D721Med (cell line): ENCODE results near the gene REV3L.

Experiments used
- DNase-seq: peaks from one replicate; pipeline ENCODE4 v3.0.0; 2011; ENCODE audit warnings: low spot score; ENCODE audit not compliant: insufficient read length
- FAIRE-seq: peaks from 2 replicates; lab custom pipeline; 2011; peaks lifted over from hg19 to GRCh38; lab: Jason Lieb, UNC
- TF ChIP-seq, protein P1 (sequence below): IDR thresholded peaks from 2 replicates; pipeline ENCODE4 v1.5.1; 2012; ENCODE audit warnings: mild to moderate bottlenecking, control low read depth; ENCODE audit not compliant: insufficient read depth; ENCODE audit errors: missing control alignments

The REV3L gene

DNA sequence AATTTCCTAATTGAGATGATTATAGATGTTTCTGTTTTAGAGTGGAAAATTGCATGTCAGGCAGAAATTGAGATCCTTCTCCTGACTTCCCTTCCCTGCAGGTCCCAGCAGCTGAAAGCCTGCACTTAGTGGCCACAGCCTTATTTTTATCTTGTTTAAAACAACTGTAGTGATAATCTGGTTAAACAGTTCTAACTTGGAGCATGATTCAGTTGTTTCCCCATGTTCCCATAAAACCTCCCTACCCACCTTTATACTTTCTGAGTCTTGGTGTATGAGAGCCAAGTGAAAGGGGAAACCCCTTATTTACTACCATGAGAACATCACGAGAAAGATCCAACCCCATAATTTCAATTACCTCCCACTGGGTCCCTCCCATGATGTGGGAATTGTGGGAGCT is 200.5 kb downstream of the REV3L start:
- TF ChIP-seq, protein P1, sequence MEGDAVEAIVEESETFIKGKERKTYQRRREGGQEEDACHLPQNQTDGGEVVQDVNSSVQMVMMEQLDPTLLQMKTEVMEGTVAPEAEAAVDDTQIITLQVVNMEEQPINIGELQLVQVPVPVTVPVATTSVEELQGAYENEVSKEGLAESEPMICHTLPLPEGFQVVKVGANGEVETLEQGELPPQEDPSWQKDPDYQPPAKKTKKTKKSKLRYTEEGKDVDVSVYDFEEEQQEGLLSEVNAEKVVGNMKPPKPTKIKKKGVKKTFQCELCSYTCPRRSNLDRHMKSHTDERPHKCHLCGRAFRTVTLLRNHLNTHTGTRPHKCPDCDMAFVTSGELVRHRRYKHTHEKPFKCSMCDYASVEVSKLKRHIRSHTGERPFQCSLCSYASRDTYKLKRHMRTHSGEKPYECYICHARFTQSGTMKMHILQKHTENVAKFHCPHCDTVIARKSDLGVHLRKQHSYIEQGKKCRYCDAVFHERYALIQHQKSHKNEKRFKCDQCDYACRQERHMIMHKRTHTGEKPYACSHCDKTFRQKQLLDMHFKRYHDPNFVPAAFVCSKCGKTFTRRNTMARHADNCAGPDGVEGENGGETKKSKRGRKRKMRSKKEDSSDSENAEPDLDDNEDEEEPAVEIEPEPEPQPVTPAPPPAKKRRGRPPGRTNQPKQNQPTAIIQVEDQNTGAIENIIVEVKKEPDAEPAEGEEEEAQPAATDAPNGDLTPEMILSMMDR, result no peak
- no peak for FAIRE-seq
- DNase-seq, result no peak

DNA sequence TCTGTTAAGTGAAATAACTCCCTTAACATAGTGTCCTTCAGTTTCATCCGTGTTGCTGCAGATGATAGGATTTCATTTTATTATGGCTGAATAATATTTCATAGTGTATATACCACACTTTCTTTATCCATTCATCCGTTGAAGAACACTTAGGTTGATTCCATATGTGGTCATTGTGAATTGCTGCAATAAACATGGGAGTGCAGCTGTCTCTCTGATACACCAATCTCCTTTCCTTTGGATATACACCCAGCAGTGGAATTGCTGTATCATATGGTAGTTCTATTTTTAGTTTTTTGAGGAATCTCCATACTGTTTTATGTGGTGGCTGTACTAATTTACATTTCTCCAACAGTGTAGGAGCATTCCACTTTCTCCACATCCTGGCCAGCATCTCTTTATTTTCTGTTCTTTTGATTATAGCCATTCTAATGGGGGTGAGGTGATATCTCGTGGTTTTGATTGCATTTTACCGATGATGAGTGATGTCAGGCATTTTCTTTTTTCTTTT is 202.5 kb downstream of the REV3L start:
- TF ChIP-seq, protein P1, result no peak
- FAIRE-seq (no peak), DNase-seq (no peak)

DNA sequence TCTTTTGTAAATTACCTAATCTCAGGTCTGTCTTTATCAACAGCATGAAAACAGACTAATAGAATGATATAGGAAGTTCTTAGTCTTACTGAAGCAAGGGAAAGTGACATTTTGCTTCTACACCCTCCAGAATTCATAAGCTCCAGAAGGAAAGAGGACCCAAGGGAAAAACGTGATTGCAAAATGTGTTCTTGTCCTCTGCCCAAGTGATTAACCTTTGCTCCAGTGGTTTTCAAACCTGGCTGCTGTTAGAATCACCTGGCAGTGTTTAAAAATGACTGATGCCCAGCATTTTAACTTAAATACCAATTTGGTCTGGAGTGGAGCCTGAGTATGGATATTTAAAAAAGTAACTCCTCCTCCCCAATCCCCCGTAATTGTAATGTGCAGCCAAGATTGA is 204.3 kb downstream of the REV3L start:
- FAIRE-seq (no peak), DNase-seq (no peak)
- TF ChIP-seq, protein P1, result no peak

DNA sequence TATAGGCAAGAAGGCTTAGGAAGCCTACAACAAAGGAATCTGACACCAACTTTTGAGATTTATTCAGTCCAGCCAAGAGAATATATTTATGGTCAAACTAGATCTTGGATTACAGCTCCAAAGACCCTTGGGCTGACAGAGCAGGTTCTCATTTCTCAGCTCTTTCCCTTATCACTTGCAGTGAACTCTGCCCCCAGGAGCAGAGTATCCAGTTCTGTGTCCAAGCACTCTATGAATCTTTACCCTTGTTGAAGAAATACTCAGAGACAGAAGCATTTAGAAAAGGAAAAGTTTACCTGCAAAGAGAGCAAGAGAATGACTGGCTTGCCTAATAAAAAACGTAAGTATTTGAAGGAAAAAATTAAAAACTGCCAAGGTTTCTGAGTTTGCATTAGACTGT is 205.2 kb downstream of the REV3L start:
- FAIRE-seq (no peak), DNase-seq (no peak)
- TF ChIP-seq, protein P1, result no peak

DNA sequence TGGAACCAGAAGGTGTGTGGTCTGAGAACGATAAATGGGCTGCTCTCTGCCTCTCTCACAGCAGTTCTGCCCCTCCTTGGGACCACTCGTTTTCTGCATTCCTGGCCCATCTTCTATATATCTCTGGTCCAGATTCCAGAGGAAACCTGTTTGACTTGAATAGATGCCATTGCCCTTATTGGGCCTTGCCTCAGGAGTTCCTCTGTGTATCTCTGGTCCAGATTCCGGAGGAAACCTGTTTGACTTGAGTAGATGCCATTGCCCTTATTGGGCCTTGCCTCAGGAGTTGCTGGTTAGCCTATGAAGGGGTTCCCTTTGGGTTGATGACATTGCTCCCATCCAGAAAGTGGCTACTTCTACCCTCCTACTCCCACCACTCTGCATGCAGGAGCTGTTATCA is 206.3 kb downstream of the REV3L start:
- FAIRE-seq, result no peak
- no peak for DNase-seq
- TF ChIP-seq, protein P1, result no peak

DNA sequence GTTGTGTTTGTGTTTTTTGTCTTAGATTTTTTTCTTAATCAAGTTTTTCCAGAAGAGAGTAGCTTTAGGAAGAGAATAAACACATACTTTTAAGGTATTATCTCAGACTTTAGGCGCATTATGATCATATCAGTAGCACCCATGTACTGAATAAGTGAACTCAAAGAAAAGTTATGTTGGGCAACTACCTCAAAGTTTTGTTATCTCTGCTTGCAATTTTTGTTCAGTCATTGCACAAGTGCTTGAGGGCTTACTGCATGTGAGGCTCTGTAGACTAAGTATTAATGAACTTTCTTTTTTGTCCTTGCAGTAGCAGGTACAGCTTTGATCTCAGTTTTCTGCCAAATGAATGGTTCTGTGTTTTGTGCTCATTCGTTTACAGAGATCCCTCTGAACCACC is 206.7 kb downstream of the REV3L start:
- DNase-seq (no peak), FAIRE-seq (no peak)
- TF ChIP-seq, protein P1, result no peak

DNA sequence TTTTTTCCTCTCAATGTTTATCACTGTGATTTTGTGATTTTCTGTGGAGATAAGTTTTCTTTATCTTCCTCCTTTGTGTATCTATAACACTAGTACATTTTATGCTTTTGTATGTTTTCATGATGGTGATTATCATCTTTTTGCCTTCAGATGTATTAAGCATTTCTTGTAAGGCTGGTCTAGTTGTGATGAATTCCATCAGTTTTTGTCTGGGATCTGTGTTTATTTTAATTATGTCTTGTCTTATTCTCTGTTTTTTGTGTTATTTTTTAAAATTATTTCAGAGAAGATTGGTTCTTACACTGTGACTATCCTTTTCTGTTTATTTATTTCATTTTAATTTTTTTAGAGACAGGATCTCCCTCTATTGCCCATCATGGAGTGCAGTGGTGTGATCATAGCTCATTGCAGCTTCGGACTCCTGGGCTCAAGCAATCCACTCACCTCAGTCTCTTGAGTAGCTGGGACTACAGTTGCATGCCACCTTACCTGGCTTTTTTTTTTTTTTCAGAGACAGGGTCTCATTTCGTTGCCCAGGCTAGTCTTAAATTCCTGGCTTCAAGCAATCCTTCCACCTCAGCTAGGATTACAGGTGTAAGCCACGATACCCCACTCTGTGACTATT is 208.3 kb downstream of the REV3L start:
- DNase-seq (no peak), FAIRE-seq (no peak)
- TF ChIP-seq, protein P1, result no peak
